ENCODE results near the gene ITPRID2.

DNA sequence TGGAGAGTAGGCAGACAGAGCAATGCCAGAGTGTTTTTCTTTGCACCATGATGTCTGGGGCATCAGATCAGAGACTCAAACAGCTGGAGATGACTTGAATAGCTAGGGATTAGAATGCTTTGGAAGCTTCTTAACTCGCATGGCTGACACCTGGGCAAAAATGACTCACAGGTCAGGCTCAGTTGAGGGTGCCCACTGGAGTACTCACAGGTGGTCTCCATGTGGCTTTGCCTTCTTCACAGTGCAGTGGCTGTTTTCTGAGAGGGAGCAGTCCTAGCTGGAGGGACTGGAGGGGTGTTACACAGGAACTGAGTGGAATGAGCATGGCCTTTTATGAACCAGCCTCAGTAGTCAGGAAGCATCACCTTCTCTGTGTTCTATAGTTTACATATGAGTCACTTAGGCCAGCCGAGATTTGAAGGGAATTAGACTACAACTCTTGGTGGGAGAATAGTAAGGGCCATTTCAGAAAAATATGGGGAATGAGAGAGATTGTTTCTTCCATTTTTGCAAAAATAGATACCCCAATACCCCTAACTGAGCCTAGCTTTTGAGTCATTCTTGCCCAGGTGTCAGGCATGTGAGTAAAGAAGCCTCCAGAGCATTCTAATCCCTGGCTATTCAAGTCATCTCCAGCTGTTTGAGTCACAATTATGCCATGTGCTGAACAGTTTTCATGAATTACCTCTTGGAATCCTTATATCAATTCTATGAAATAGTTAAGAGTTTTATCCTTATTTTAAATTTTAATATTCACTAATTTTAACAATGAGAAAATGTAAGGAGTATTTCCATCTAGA, 87.0 kb downstream of the ITPRID2 start:
- TF ChIP-seq, protein P1, sequence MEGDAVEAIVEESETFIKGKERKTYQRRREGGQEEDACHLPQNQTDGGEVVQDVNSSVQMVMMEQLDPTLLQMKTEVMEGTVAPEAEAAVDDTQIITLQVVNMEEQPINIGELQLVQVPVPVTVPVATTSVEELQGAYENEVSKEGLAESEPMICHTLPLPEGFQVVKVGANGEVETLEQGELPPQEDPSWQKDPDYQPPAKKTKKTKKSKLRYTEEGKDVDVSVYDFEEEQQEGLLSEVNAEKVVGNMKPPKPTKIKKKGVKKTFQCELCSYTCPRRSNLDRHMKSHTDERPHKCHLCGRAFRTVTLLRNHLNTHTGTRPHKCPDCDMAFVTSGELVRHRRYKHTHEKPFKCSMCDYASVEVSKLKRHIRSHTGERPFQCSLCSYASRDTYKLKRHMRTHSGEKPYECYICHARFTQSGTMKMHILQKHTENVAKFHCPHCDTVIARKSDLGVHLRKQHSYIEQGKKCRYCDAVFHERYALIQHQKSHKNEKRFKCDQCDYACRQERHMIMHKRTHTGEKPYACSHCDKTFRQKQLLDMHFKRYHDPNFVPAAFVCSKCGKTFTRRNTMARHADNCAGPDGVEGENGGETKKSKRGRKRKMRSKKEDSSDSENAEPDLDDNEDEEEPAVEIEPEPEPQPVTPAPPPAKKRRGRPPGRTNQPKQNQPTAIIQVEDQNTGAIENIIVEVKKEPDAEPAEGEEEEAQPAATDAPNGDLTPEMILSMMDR (optimal IDR thresholded peaks at IDR 0.05 in 1 of 3, IDR thresholded peaks at IDR 0.05 in 1 of 3, conservative IDR thresholded peaks at IDR 0.05 in 1 of 3; ENCODE audit: extremely low read depth in 1 of 3, insufficient read depth in 2 of 3, low read length in 3 of 3): no peak
- no peak for TF ChIP-seq EZH2 (IDR thresholded peaks at IDR 0.05; ENCODE audit: low read length)

Measured in keratinocyte (primary cell).